Ovary (tissue), 3 donors: ENCODE measurements around the gene USP17L26.
"Not testable (repeated sequence)": the region's sequence is repeated elsewhere in the genome, so short reads cannot be mapped to it uniquely, and the experiment has no call there.

ENCODE experiments used
- EP300 ChIP-seq: sonication (generic); formaldehyde crosslinking; IDR thresholded peaks from one replicate; pipeline ENCODE4 v1.6.1; 2017; ENCODE audit warnings: antibody characterized with exemption
- POLR2A ChIP-seq: fragments of 450-650 bp; IDR thresholded peaks from one replicate; pipeline ENCODE4 v1.6.1; 2017; ENCODE audit warnings: antibody characterized with exemption, mild to moderate bottlenecking, moderate library complexity
- TF ChIP-seq, protein P1 (sequence below), 3 donors: fragments of 450-650 bp in 2 of 3; fragments of 200-600 bp in 1 of 3; IDR thresholded peaks; one replicate each; pipeline versions ENCODE4 v1.5.1 to v1.8.0; 2016 to 2022; ENCODE audit warnings: antibody characterized with exemption in 3 of 3, mild to moderate bottlenecking in 1 of 3
- donor health status: DM: no; HTN: no; CAD: no.

DNA sequence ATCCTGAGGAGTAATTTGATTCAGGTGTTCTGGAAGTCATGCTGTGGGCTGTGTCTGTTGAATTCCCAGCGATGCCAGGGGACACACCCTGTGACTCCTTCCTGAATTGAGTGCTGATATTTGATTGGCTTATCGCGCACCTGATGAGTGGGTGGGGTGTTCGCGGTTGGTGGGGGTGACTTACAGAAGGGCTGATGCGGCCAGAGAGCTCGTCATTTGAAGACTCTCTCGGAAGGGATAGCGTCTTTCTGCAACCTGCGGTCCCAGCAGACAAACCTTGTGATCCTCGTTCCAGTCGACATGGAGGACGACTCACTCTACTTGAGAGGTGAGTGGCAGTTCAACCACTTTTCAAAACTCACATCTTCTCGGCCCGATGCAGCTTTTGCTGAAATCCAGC lies 28.4 kb downstream of the USP17L26 start, which contains the start of gene USP17L30:
- TF ChIP-seq, protein P1, sequence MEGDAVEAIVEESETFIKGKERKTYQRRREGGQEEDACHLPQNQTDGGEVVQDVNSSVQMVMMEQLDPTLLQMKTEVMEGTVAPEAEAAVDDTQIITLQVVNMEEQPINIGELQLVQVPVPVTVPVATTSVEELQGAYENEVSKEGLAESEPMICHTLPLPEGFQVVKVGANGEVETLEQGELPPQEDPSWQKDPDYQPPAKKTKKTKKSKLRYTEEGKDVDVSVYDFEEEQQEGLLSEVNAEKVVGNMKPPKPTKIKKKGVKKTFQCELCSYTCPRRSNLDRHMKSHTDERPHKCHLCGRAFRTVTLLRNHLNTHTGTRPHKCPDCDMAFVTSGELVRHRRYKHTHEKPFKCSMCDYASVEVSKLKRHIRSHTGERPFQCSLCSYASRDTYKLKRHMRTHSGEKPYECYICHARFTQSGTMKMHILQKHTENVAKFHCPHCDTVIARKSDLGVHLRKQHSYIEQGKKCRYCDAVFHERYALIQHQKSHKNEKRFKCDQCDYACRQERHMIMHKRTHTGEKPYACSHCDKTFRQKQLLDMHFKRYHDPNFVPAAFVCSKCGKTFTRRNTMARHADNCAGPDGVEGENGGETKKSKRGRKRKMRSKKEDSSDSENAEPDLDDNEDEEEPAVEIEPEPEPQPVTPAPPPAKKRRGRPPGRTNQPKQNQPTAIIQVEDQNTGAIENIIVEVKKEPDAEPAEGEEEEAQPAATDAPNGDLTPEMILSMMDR (IDR thresholded peaks at IDR 0.05) = not testable (repeated sequence)
- not testable (repeated sequence) for TF ChIP-seq POLR2A, EP300
